OCI-LY3 (cell line): ENCODE results near the gene AIPL1.

Experiments
- H2AFZ ChIP-seq: fragments of 200-600, 300-600 bp; shearing (Covaris generic); 2 replicates; pipeline ENCODE4 v1.6.0; 2014; ENCODE audit warnings: antibody characterized with exemption, low read depth, low read length
- H3K27ac ChIP-seq: fragments of 200-600, 300-600 bp; sonication (generic); 2 replicates; pipeline ENCODE4 v1.5.1; 2014; ENCODE audit warnings: mild to moderate bottlenecking, low read length, moderate library complexity, mixed read lengths
- H3K27me3 ChIP-seq: fragments of 200-600, 300-600 bp; sonication (generic); 2 replicates; pipeline ENCODE4 v1.6.1; 2014; ENCODE audit warnings: low read depth, low read length, mixed read lengths
- H3K36me3 ChIP-seq: fragments of 200-600, 300-600 bp; sonication (generic); replicated peaks from 2 replicates; pipeline ENCODE3; 2014; ENCODE audit warnings: low read depth, low read length, mixed read lengths
- H3K4me1 ChIP-seq: fragments of 300-600, 200-600 bp; sonication (generic); 2 replicates; pipeline ENCODE4 v1.6.1; 2014; ENCODE audit warnings: low read length, mixed read lengths
- H3K4me2 ChIP-seq: fragments of 200-600, 300-600 bp; sonication (generic); 2 replicates; pipeline ENCODE4 v1.6.1; 2014; ENCODE audit warnings: low read length, mixed read lengths
- H3K4me3 ChIP-seq: fragments of 300-600, 200-600 bp; sonication (generic); 2 replicates; pipeline ENCODE4 v1.5.1; 2014; ENCODE audit warnings: antibody characterized with exemption, mild to moderate bottlenecking, low read length, moderate library complexity
- H3K79me2 ChIP-seq: fragments of 300-600, 200-600 bp; shearing (Covaris generic); 2 replicates; pipeline ENCODE4 v1.6.1; 2014; ENCODE audit warnings: mild to moderate bottlenecking, low read length, mixed read lengths
- H3K9ac ChIP-seq: fragments of 300-600, 200-600 bp; shearing (Covaris generic); 2 replicates; pipeline ENCODE4 v1.6.0; 2014; ENCODE audit warnings: mild to moderate bottlenecking, low read length, moderate library complexity
- H3K9me3 ChIP-seq: fragments of 200-600, 300-600 bp; shearing (Covaris generic); 2 replicates; pipeline ENCODE4 v1.6.1; 2014; ENCODE audit warnings: low read length, mixed read lengths; ENCODE audit not compliant: insufficient read depth
- H4K20me1 ChIP-seq: fragments of 200-600, 300-600 bp; sonication (generic); 2 replicates; pipeline ENCODE4 v1.6.1; 2016; ENCODE audit warnings: low read length, mixed read lengths; ENCODE audit not compliant: insufficient read depth
- CTCF ChIP-seq: fragments of 200-600, 300-600 bp; sonication (generic); IDR thresholded peaks from 2 replicates; pipeline ENCODE4 v1.5.1; 2014; ENCODE audit warnings: antibody characterized with exemption, low read length, low read depth
- EZH2phosphoT487 ChIP-seq: fragments of 200-600 bp; shearing (Covaris generic); IDR thresholded peaks from 2 replicates; pipeline ENCODE4 v1.6.1; 2018; ENCODE audit warnings: antibody characterized with exemption, mixed run types, low read depth

AIPL1 gene

DNA sequence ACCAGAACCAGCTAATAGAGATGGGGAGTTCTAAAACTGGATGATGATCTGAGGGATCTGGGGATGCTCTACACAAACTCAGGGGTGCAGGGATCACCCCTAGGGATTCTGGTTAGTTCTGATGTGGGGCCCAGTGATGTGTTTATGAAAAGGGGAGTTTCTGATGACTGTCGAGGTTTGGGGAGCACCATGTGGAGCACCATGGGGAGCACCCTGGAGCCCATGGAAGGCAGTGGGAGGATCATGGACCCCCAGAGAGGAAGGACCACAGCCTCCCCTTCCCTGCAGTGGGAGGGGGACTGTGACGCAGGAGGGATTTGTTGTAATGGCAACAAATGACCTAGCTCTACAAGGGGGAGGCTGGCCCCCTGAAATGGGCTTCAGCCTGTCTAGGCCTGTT, 27.8 kb upstream of the AIPL1 start:
- H3K27me3 ChIP-seq: no peaks in the 10 kb centered on the region
- TF ChIP-seq CTCF: no peak
- no peak for TF ChIP-seq EZH2phosphoT487
- H3K27ac ChIP-seq: no peak overlapping the region
- no peak overlapping the region for H3K4me3 ChIP-seq
- no peaks in the 10 kb centered on the region for H3K36me3 ChIP-seq
- no peak overlapping the region for H3K4me2 ChIP-seq
- no peaks in the 10 kb centered on the region for H4K20me1 ChIP-seq
- H2AFZ ChIP-seq: no peak overlapping the region
- no peaks in the 10 kb centered on the region for H3K4me1 ChIP-seq
- no peak overlapping the region for H3K9ac ChIP-seq
- no peaks in the 10 kb centered on the region for H3K9me3 ChIP-seq
- no peaks in the 10 kb centered on the region for H3K79me2 ChIP-seq

GRCh38 chr17:6461792-6462524, 27.0 kb upstream of the AIPL1 start:
- no peaks in the 10 kb centered on the region for H3K36me3 ChIP-seq
- no peak overlapping the region for H3K9ac ChIP-seq
- no peaks in the 10 kb centered on the region for H3K79me2 ChIP-seq
- no peaks in the 10 kb centered on the region for H3K27me3 ChIP-seq
- no peaks in the 10 kb centered on the region for H3K4me1 ChIP-seq
- no peak overlapping the region for H2AFZ ChIP-seq
- no peak for TF ChIP-seq EZH2phosphoT487
- H3K9me3 ChIP-seq: no peaks in the 10 kb centered on the region
- H3K4me2 ChIP-seq: no peak overlapping the region
- H4K20me1 ChIP-seq: no peaks in the 10 kb centered on the region
- no peak overlapping the region for H3K27ac ChIP-seq
- H3K4me3 ChIP-seq: no peak overlapping the region

DNA sequence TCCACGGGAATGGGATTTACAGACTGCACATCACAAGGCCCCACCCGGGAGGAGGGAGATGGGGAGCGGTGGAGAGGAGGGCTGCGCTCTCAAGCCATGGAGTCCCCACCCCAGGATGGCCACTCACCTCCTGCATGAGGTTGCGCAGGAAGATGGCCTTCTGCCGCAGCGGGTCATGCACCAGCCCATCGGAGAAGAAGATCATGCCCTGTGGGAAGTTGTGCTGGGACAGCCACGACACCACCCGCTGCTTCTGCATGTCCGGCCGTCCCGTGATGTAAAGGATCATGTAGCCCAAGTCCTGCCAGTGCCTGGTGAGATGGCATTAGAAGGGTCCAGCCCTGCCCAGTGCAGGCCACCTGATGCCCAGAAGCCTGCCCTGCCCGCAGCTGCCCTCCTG, 26.3 kb upstream of the AIPL1 start:
- Histone ChIP-seq H3K9ac (no peak overlapping the region), H2AFZ (no peak overlapping the region), H3K4me2 (no peak overlapping the region), H3K27ac (no peak overlapping the region), H3K4me1 (no peaks in the 10 kb centered on the region), H3K36me3 (no peaks in the 10 kb centered on the region), H3K9me3 (no peaks in the 10 kb centered on the region), H4K20me1 (no peaks in the 10 kb centered on the region), H3K4me3 (no peak overlapping the region), H3K79me2 (no peaks in the 10 kb centered on the region), H3K27me3 (no peaks in the 10 kb centered on the region)
- TF ChIP-seq CTCF: no peak
- TF ChIP-seq EZH2phosphoT487: no peak

- H3K79me2 ChIP-seq: no peaks in the 10 kb centered on the region
- H3K9me3 ChIP-seq: no peaks in the 10 kb centered on the region
- H3K9ac ChIP-seq: no peak overlapping the region
- no peak overlapping the region for H3K4me3 ChIP-seq
- no peaks in the 10 kb centered on the region for H3K27me3 ChIP-seq
- no peaks in the 10 kb centered on the region for H3K4me1 ChIP-seq
- H3K27ac ChIP-seq: no peak overlapping the region
- no peaks in the 10 kb centered on the region for H4K20me1 ChIP-seq
- H2AFZ ChIP-seq: no peak overlapping the region
- no peaks in the 10 kb centered on the region for H3K36me3 ChIP-seq
- no peak overlapping the region for H3K4me2 ChIP-seq
- TF ChIP-seq EZH2phosphoT487 (no peak), CTCF (no peak)
These were observed 25.7 kb upstream of the AIPL1 start for GRCh38 chr17:6460531-6461161.
